PC-3 (cell line): ENCODE results near the gene MIXL1.

Source experiments
- EZH2 ChIP-seq: fragments of 300-600 bp; sonication (generic); IDR thresholded peaks from one replicate; pipeline ENCODE4 v1.6.1; 2017; ENCODE audit warnings: antibody characterized with exemption, mild to moderate bottlenecking, low read length; ENCODE audit not compliant: unreplicated experiment
- TF ChIP-seq, protein P1 (sequence below): fragments of 300-600 bp; sonication (generic); conservative IDR thresholded peaks from 2 replicates; pipeline ENCODE4 v1.5.1; 2017; ENCODE audit warnings: antibody characterized with exemption, low read depth, mild to moderate bottlenecking, low read length

DNA sequence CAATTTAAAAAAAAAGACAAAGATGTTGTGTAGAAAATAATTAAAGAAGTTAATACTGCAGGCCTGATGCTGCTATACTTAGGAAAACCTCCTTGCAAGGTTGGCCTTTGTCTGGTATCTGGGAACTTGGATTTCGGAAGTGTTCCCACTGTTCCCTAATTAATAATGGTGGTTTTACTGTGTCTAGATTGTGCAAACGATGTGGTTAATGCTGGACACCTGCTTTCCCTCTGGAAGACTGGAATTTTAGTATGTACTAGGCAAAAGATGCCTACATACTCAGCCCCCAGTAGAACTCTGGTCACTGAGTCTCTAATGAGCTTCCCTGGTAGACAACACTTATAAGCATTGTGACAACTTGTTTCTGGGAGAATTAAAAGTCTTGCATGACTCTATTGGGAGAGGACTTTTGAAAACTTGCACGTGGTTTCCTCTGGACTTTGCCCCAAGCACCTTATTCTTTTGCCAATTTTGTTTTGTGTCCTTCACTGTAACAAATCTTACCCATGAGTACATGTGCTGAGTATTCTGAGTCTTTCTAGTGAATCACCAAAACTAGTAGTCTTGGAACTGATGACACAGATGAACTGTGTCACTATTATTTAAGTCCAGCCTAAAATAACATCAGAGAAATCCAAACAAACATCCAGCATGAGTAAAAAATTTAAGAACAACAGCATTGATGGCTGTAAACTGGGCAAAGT, 45.1 kb downstream of the MIXL1 start:
- TF ChIP-seq, protein P1, sequence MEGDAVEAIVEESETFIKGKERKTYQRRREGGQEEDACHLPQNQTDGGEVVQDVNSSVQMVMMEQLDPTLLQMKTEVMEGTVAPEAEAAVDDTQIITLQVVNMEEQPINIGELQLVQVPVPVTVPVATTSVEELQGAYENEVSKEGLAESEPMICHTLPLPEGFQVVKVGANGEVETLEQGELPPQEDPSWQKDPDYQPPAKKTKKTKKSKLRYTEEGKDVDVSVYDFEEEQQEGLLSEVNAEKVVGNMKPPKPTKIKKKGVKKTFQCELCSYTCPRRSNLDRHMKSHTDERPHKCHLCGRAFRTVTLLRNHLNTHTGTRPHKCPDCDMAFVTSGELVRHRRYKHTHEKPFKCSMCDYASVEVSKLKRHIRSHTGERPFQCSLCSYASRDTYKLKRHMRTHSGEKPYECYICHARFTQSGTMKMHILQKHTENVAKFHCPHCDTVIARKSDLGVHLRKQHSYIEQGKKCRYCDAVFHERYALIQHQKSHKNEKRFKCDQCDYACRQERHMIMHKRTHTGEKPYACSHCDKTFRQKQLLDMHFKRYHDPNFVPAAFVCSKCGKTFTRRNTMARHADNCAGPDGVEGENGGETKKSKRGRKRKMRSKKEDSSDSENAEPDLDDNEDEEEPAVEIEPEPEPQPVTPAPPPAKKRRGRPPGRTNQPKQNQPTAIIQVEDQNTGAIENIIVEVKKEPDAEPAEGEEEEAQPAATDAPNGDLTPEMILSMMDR, result no peak
- TF ChIP-seq EZH2, result no peak
